ENCODE results near the gene TRABD. TPM values are rescaled to one million over a fixed set of nuclear protein-coding genes. Genes with fewer than 3 reads are reported as not detected.
"Not testable (repeated sequence)": the region's sequence is repeated elsewhere in the genome, so short reads cannot be mapped to it uniquely, and the experiment has no call there.

The TRABD gene
- total RNA-seq, 1 donor = 15.5 TPM

- H3K4me3 ChIP-seq (ENCODE audit: low read depth, low read length) = peak overlapping the region; percentile 71
- DNase-seq (ENCODE audit: low read depth) = no peak
- TF ChIP-seq, protein P1, sequence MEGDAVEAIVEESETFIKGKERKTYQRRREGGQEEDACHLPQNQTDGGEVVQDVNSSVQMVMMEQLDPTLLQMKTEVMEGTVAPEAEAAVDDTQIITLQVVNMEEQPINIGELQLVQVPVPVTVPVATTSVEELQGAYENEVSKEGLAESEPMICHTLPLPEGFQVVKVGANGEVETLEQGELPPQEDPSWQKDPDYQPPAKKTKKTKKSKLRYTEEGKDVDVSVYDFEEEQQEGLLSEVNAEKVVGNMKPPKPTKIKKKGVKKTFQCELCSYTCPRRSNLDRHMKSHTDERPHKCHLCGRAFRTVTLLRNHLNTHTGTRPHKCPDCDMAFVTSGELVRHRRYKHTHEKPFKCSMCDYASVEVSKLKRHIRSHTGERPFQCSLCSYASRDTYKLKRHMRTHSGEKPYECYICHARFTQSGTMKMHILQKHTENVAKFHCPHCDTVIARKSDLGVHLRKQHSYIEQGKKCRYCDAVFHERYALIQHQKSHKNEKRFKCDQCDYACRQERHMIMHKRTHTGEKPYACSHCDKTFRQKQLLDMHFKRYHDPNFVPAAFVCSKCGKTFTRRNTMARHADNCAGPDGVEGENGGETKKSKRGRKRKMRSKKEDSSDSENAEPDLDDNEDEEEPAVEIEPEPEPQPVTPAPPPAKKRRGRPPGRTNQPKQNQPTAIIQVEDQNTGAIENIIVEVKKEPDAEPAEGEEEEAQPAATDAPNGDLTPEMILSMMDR (IDR thresholded peaks at IDR 0.05; ENCODE audit: insufficient read depth, low read length) = no peak
Measured at GRCh38 chr22:50199829-50200460, 14.2 kb downstream of the TRABD start.

GRCh38 chr22:50200461-50201190 is 14.9 kb downstream of the TRABD start, which contains the start of gene SELENOO:
Gene SELENOO (plus strand): TSS chr22:50201011. CDS start chr22:50201037, 26 bp downstream.
- TF ChIP-seq, protein P1 (IDR thresholded peaks at IDR 0.05; ENCODE audit: insufficient read depth, low read length) = no peak
- DNase-seq (ENCODE audit: low read depth) = peak; percentile 75
- peak within 1 kb of the TSS; percentile 76 for H3K4me3 ChIP-seq (ENCODE audit: low read depth, low read length)

GRCh38 chr22:50201191-50202129 is 15.7 kb downstream of the TRABD start:
- H3K4me3 ChIP-seq (ENCODE audit: low read depth, low read length) = peak overlapping the region; percentile 76
- no peak for DNase-seq (ENCODE audit: low read depth)
- TF ChIP-seq, protein P1 (IDR thresholded peaks at IDR 0.05; ENCODE audit: insufficient read depth, low read length) = no peak

DNA sequence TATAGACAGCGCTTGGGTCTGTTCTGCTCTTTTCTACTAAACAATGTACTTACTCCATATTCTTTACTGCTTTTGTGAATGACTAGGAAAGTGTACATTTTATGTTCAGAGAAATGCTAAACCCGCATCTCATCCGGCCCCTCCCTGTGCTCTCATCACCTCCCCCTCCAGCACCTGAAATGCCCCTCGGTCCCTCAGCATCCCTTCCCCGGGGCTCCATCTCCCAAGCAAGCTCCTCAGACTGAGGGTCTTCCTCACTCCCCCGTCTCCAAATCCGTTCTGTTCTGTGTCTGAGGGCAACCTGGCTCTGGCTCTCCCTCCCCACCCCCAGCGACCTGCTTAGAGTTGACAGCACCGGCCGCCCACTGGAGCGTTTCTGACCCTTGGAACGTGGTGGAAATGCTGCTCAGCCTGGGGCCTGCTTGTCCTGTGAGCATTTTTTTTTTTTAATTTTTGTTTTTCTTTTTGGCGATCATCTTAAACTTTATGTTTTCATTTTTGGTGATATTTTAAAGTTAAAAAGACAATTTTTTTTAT is 16.5 kb downstream of the TRABD start:
- peak overlapping the region; percentile 76 for H3K4me3 ChIP-seq (ENCODE audit: low read depth, low read length)
- TF ChIP-seq, protein P1 (IDR thresholded peaks at IDR 0.05; ENCODE audit: insufficient read depth, low read length) = no peak
- no peak for DNase-seq (ENCODE audit: low read depth)

GRCh38 chr22:50203288-50203687 is 17.6 kb downstream of the TRABD start:
- H3K4me3 ChIP-seq (ENCODE audit: low read depth, low read length) = no peak overlapping the region
- TF ChIP-seq, protein P1 (IDR thresholded peaks at IDR 0.05; ENCODE audit: insufficient read depth, low read length) = no peak
- no peak for DNase-seq (ENCODE audit: low read depth)

DNA sequence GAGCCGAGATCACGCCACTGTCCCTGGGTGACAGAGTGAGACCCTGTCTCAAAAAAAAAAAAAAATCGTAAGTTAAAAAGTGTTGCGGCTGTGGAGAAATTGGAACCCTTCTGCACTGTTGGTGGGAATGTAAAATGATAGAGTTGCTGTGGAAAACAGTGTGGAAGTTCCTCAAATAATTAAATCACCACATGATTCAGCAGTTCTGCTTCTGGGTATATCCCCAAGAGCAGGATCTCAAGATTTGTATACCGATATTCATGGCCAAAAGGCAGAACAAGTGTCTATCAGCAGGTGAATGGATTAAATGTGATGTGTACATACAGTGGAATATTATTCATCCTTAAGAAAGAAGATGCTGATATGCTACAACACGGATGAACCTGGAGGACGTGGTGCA is 18.9 kb downstream of the TRABD start:
- TF ChIP-seq, protein P1 (IDR thresholded peaks at IDR 0.05; ENCODE audit: insufficient read depth, low read length) = no peak
- no peak for DNase-seq (ENCODE audit: low read depth)
- no peak overlapping the region for H3K4me3 ChIP-seq (ENCODE audit: low read depth, low read length)

GRCh38 chr22:50204998-50205397 is 19.3 kb downstream of the TRABD start:
- not testable (repeated sequence) for H3K4me3 ChIP-seq (ENCODE audit: low read depth, low read length); DNase-seq (ENCODE audit: low read depth)

Measured in fibroblast of the aortic adventitia (primary cell).